C1 segment of cervical spinal cord (tissue), 14 donors: ENCODE data around the gene CDH5.

ENCODE experiments used
- DNase-seq, 14 donors: peaks; one replicate each; lab custom pipeline; 2025; lab: John Stamatoyannopoulos, UW

Gene CDH5

DNA sequence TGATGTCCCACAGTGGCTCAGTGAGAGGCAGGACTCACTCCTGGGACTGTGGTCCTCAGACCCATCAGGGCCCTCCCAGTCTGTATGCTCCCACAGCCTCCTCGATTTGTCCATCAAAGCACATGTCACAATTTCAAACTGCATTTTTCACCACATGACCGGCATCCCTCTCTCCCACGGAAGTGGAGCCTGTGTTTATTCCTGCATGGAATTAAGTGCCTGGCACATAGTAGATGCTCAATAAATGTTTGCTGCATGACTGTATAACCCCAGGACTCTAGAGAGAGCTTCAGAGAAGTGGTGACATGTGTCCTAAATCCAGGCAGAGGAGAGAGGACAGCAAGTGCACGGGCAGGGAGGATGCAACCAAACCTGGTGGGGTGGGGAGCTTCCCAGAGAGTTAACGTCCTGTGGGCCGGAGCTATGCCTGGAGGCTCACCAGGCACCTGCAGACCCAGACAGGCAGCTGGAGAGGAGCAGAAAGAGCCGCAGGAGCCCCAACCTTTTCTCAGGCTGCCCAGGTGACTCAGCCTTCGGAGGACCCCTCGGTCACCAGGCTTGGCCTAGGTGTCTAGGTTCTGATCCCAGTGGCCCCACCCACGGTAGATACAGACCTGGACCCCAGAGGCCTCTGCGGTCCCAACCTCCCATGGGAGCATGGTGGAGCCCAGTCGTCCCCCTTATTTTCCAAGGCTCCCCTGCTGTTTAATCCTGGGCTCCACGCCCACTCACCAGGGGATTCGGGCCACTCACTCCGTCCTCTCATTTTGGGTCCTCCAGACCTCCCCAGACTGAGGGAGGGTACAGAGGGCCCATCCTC, 5.8 kb downstream of the CDH5 start:
- DNase-seq: no peak

DNA sequence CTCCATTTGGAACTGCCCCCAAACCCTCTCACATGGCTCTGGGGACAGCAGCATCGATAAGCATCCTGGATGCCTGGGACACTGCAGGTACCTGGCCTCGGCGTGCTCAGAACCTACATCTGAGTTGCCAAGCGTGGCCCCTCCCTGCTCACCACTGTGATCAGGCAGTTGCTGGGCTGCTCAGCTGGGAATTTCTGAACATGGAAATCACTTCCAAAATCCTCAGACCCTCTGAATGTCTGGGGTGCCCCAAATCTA, 6.3 kb downstream of the CDH5 start:
- no peak for DNase-seq

DNA sequence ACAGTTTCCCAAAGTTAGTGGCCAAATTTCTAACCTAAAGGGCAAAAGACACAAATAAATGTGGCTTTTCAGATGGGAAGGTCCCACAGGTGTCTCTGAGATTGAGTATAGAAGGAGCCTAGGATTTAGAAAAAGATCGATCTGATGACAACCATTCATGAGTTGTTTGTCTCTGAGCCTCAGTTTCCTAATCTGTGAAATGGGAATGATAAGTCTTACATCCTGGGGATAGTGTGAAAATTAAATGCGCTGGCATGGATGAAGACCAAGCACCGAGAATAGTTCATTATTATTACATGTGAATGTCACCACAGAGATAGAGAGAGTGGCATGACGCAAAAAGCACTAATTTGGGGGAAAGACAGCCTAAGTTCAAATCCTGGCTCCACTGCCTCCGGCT, 7.2 kb downstream of the CDH5 start:
- no peak for DNase-seq

DNA sequence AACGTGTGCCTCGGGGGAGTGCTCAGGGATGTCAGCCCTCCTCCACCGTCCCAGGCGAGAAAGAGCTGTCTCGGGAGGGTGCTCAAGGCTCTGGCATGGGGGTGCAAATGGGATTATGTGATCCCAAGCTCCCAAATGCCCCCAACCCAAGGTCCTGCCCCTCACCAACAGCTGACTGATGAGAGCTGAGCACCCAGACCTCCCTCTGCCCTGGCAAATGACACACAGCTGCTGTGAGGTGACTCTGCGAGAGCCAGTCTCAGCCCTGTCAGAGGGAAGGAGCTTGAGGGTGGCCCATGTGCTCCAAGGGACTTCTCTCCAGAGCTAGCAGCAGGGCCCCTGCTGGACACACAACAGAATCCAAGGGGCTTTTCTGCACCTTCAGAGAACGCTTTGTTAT, 7.7 kb downstream of the CDH5 start:
- no peak for DNase-seq

DNA sequence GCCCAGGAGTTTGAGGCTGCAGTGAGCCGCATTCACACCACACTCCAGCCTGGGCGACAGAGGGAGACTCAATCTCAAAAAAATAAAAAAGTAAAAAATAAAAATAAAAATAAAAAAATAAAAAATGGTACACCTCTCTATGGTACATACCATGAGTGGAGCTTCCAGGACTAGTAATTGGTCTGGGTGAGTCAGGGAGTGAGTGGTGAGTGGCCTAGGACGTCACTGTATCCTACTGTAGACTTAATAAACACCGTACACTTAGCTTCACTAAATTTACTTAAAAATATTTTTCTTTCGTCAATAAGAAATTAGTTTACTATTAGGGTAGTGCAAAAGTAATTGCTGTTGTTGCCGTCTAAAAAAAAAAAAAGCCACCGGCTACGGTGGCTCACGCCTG, 9.0 kb downstream of the CDH5 start:
- DNase-seq: no peak

DNA sequence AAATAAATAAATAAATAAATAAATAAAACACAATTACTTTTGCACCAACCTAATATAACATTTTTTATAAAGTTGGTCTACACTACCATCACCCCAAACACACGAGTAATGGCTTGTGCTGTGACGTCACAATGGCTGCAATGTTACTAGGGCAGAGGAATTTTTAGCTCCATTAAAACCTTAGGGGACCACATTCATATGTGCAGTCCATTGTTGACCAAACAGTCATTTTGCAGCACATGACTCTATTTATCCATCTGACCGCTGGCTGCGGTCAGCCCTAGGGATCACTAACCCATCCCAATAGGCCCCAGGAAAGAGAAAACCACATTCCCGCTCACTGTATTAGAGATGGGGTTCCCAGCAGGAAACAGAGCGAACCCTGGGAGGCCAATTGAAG, 9.6 kb downstream of the CDH5 start:
- DNase-seq: no peak

DNA sequence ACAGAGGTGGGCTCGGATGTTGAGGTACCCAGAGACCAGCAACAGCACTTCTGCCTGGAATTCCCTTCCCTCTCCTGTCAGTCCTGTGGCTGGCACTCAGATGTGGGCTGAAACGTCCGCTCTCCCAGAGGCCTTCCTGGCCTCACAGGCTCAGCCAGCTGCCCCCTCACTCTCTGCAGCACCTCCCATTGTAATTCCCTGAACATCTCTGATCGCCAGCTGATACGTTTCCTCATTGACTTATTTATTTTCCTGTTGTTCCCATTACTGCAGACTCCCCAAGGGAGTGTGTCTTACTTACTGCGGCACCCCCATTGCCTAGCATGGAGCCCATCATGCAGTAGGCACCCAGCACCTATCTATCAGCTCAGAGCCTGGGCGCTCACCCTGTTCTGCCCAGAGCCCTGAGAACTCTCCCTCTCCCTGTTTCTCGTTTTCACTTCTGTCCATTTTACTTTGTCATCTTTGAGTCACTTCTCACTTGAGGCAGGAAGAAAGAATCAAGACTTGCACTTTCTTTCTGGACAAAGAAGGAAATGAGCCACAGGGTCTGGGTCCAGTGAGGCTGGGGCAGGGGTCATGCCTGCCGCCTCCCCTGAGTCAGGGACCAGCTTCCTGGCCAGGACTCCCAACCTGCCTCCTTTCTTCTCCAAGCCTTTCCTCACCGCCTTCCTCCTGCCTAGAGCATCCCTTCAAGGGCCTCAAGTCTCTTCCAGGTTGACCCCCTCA, 10.2 kb downstream of the CDH5 start:
- no peak for DNase-seq

DNA sequence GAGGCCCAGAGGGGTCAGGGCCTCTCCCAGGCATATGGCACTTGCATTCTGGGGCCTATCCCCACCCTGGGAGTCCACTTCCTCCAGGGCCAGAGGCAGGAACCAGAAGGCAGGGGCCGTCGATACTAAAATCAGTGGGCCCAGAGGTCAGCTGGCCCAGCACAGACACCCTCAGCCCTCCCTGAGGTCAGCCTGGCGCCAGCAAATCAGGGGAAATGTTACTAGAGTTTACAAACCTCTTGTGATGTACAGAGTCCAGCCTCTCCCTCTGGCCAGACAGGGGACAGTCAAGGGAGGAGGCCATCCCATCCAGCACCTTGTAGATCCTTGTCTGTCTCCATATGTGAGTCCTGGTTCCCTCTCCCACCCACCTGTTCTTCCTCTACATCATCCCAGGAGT, 10.8 kb downstream of the CDH5 start:
- DNase-seq: no peak

DNA sequence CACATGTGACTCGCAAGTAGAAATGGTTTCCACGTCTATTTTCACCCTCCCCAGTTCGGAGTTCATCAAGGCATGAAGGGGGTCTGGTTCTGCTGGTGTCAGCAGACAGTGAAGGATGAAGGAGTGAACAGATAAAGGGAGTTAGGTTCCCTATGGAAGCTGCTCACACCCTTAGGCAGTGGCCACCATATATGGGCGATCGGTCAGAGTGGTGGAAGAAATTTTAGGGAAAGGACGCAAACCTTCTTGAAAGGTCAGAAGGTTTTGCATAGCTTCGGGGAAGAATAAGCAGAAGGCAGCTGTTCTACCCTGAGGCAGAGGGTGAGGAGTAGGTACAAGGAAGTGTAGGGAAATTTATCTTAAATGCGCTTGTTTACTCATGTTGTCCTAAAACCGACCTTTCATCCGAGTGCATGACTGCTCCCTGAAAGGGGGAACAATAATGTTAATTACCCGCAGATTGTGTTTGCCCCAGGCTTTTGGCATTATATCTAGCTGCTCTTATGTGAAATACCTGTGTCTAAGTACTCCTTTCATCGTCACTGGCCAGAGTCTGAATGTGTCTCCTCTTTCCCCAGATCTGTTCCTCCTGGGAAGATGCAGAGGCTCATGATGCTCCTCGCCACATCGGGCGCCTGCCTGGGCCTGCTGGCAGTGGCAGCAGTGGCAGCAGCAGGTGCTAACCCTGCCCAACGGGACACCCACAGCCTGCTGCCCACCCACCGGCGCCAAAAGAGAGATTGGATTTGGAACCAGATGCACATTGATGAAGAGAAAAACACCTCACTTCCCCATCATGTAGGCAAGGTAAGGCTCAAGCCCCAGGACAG, 12.5 kb downstream of the CDH5 start:
- no peak for DNase-seq

DNA sequence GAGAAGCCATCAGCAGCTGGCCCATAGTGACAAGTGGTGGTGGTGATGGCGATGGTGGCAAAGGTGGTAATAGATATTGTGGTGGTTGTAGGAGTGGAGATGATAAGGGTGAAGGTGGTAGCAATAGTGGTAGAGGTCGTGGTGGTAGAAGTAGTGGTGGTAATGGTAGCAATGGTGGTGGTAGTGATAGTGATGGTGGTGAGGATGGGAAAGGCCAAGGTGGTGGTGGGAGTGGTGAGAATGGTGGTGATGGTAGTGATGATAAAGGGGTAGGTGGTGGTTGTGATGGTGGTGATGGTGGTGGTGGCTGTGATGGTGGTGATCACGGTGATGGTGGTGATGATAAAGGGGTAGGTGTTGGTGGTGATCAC, 13.1 kb downstream of the CDH5 start:
- DNase-seq: no peak

DNA sequence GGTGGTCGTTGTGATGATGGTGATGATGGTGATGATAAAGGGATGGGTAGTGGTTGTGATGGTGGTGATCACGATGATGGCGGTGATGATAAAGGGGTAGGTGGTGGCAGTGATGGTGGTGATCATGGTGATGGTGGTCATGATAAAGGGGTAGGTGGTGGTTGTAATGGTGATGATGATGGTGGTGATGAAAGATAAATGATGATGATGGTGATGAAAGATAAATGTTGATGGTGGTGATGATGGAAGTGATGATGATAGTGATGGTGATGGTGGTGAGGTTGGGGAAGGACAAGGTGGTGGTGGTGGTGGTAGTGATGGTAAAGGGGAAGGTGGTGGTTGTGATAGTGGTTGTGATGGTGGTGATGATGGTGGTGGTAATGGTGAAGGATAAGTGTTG, 13.9 kb downstream of the CDH5 start:
- DNase-seq: no peak

DNA sequence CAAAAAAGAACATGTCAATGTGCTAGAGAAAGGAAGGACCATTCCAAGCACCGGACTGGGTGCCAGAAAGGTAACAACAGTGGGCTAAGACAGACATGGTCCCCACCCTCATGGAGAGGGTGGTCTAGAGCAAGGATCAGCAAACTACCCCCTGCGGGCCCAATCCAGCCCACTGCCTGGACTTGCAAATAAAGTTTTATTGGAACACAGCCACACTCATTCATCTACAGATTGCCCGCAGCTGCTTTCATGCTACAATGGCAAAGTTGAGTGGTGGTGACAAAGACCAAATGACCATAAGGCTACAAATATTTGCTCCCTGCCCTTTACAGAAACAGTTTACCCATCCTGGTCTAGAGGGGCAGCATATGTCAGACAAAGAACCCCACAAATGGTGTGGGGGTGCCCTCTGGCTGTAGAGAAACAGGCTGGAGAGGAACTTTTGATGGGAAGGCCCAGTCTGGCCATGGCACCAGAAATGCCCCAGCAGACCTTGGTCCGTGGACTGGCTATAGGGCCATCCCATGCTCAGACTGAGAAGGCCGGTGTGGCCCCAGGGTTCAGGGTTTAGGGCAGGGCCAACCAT, 15.2 kb downstream of the CDH5 start:
- DNase-seq: no peak

DNA sequence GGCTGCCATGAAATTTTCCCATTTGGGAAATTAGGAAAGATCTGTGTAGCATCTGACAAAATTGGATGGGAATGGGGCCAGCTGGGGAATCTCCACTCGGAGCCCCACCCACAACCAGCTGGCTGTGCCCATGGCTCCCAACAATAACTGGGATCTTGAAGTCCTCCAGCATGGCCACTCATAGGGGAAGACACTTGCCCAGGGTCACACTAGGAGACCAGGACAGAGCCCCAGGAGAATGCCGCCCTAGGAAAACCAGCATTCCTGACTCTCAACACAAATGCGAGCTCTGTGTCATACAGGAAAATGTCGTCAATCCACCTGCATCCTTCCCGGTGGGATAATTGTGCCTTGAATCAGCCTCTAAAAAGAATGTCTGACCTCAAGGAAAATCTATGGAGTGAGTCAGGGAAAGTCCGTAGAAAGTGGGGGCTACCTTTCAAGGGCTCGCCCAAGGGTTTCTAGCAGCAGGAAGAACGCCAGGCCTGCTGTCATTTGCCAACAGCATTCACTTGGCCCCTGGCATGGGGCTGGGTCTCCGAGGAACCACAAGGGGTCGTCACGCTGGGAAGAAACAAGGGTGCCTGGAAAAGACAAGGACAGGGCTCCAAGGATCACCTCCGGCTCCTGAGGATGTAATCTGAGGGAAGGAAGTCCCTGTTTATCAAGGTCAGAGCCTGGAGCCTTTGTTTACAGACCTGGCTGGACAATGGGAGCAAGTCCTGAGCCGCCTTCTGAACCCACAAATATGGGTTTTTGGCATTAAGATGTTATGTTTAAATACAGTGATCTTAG, 15.9 kb downstream of the CDH5 start:
- DNase-seq: no peak

DNA sequence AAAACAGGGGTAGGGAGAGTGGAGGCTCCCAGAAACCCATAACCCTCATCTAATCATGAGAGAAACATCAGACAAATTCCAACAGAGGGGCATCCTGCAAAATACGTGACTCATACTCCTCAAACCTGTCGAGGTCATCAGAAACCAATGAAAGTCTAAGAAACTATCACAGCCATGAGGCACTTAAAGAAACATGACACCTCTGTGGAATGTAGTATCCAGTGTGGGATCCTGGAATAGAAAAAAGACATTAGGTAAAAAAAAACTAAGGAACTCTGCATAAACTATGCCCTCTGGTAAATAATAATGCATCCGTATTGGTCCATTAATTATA, 16.4 kb downstream of the CDH5 start:
- no peak for DNase-seq

DNA sequence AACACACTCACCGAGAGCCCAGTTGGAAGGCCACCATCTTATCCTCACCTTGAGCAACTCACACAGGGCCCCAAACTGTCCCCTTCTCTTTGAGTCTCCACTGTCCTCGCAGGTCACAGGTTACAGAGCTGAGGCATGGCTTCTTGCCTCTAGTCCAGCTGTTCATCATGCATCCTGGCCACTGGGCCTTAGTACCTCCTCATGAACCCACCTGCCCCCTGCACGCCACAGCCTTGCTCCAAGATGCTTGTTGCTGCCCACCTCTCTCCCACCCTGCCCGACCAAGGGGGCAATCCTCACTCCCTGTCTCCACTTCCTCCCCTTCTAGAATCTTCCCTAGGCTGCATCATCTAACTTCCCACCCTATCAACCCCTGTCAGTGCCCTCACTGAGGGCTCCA, 17.1 kb downstream of the CDH5 start:
- DNase-seq: no peak

DNA sequence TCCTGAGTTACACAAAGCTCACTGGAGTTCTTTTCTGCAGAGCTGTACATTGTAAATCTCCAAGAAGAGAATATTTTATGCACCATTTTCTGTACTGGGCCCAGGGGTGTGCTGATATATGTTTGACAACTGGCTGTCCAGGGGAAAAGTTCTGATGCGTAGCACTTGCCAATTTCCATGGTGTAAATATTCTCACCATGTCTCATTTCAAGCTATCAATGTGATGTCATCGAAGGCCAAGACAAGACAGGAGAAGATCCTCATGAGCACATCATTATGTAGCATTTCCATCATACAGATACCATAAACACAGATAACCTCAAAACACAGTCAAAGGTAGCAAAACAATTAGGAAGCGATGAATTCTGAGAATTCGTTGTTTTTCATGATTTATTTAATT, 18.9 kb downstream of the CDH5 start:
- DNase-seq: no peak

DNA sequence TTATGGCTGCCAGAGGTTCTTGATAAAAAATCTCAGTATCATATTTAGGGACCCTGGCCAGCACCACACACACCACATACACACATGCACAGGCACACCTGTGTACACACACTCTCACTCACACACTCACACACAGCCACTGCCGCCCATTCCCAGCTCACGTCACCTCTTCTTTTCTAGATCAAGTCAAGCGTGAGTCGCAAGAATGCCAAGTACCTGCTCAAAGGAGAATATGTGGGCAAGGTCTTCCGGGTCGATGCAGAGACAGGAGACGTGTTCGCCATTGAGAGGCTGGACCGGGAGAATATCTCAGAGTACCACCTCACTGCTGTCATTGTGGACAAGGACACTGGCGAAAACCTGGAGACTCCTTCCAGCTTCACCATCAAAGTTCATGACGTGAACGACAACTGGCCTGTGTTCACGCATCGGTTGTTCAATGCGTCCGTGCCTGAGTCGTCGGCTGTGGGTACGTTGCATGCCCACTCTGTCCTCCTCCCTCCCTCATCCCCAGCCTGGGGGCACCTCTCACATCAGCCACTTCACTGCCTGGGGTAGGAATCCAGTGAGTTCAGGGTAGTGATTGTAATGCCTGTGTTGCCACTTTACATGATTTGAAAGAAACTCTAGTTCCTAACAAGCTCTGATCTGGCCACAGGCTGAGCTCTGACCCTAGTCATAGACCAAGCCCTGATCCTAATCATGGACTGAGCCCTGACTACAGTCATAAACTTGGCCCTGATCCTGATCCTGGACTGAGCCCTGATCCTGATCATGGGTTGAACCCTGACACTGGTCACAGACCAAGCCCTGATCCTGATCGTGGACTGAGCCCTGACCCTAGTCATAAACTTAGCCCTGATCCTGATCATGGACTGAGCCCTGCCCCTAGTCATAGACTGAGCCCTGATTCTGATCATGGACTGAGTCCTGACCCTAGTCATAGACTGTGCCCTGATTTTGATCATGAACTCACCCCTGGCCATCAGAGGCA, 20.4 kb downstream of the CDH5 start:
- DNase-seq: no peak

DNA sequence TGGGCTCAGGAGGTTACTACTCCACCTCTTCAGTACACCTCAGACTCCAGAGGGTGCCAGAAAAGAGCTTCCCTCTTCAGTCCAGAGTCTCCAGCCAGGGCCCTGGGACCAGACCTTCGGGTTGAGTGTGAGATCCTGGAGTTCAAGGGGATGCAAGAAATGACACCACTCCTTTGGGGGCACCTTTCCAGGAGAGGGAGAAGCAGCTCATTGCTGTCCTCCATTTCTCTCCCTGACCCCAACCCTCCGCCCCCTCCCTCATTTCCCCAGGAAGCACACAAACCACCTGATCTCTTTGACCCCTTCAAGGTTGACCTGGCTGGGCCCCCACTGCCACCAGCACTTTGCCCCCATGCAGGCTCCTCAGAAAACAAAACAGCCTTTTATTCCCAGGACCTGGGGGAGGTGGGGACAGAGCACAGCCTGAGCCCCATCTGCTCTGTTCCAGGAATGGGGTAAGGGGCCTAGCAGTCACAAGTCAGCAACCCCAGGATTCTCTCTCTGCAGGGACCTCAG, 21.4 kb downstream of the CDH5 start:
- no peak for DNase-seq

DNA sequence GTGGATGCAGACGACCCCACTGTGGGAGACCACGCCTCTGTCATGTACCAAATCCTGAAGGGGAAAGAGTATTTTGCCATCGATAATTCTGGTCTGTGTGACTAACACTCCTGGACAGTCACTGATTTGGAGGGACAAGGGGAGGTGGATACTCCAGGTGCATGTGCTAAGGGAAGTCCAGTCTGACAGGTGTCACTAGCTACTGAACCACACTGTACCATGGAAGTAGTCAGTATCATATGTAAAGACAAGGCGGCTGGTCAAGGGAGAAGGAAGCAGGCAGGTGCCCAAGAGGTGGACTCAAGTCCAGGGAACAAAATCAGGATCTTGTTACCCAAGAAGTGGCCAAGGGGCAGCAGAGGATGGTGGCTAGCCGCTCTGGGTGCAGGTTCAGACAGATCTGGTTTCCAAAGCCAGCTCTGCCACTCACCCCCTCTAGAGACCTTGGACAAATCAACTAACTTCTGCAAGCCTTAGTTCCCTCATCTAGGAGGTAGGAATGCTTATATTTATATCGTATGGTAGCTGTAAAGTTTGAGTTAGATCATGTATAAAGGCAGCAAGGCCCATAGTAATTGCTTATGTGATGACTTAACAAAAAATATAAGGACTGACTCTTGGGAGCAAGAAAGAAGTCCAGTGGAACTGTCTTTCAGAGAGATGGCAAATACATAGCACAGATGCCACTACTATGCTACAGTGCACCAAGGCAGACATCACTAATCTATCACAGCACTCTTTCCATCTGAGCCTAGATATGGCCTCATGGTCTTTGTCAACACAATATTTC, 22.1 kb downstream of the CDH5 start:
- DNase-seq: no peak
